NK-92 treated with Interleukin-12 subunit alpha and Interleukin-12 subunit beta, amount 100 ng/mL, for 24 hours (cell line): ENCODE data around the gene ARID3A.
"Not testable (repeated sequence)": the region's sequence is repeated elsewhere in the genome, so short reads cannot be mapped to it uniquely, and the experiment has no call there.

Source experiments
- DNase-seq: peaks from one replicate; lab custom pipeline; 2025; lab: John Stamatoyannopoulos, UW

The ARID3A gene

DNA sequence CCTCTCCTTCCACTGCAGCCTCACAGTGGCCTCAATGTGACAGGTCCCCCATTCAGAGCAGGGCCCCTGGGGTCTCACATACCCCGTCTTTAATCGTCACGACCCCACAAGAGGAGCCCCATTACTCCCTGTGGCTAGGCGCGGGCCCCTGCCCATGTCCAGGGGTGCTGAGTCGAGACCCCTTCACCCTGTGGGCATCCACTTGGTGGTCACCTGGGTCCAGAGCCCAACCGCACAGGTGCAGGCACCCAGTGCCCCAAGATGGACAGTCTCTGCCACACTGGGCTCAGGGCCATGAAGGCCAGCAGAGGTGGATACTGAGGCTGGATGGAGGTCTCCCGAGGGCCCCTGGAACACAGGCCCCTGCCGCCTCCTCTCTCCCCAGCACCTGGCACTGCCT is 92.1 kb downstream of the ARID3A start:
- no peak for DNase-seq

DNA sequence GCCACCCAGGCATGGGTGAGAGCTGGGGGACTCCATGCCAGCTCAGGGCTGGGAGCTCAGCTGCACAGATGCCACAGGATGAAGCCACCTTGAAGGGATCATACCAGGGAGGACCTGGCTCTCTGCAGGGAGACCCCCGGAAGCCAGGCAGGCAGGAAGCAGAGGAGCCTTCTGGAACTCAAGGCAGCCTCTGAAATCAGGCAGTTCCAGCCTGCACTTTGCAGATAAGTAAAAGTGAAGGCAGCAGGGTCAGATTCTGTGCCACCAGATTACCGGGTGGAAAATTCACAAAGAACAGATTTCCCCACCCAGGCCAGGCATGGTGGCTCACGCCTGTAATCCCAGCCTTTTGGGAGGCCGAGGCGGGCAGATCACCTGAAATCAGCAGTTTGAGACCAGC is 92.6 kb downstream of the ARID3A start:
- no peak for DNase-seq

DNA sequence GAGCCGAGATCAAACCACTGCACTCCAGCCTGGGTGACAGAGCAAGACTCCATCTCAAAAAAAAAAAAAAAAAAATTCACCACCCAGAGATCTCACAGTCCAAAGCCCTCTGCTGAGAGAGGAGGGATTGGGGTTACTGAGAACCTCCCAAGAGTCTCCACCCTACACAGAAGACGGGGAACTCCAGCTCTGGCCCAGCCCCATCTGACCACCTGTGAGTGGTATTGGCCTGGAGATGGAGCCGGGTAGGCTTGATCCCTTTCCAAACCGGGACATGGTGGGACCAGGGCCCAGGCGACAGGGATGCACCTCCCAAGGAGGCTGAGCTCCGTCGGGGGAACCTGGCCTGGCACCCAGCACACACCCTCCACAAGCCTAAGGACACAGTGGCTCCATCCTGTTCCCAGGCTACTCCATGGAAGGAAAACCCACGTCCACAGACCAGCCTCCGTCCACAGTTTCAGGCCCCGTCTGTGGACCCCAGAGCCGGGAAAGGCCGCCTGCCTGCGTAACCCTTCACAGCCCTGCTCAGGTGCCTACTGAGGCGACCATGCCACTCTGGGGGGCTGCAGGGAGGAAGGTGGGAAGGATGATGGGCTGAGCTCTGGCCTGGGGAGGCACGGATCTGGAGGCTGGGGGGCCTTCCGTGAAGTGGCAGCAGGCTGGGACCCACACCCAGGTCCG is 93.2 kb downstream of the ARID3A start:
- DNase-seq, result no peak

DNA sequence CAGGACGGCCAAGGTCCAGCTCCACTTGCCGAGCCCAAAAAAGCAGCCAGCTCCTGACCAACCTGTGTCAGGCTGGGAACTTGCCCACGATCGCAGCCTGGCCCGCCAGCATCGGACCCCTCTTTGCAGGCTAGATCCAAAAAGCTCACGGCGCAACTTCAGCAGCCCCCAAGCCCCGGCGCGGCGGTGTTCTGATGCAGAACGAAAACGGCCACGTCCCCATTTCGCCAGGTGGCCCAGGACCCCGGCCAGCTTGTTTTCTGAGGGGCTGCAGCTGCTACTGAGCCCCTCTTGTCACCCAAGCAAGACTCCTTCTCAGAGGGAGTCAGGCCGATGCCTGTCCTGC is 93.8 kb downstream of the ARID3A start:
- no peak for DNase-seq

DNA sequence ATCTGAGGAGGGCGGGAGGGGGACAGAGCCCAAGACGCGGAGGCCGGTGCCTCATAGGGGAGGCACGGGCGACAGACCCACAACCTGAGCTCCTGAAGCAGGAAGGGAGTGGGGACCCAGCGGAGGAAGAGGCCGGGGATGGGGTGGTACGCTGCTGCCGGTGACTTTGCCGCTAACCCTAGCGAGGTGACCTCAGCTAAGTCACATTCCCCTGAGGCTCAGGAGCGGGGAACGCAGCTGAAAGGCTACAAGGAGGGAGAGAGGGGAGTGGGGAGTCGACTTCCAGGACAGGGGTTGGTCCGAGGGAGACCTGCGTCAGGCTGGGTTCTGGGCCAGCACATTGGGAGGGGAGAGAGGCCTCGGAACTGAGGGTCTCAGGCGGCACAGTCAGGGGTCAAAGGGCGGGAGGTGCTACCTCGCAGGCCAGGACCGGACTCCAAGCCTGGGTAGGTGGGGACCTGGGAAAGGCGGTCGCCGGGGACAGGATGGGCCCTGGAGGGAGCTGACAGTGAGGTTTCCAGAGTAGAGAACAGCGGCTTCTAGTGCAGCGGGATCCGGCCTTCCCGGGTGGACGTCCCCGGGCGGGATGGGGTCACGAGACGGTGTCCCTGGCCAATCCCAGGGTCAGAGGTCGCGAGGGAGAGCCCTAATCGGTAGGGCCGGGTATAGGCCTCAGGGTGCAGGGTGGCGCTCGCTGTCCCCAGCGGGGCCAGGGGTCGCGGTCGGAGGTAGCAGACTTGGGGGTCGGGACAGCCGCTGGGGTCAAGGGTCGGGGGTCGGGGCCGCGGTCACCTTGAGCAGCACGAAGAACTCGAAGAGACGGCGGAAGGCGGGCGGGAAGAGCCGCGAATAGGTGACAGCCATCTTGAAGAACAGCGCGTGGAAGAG is 94.4 kb downstream of the ARID3A start:
- no peak for DNase-seq

DNA sequence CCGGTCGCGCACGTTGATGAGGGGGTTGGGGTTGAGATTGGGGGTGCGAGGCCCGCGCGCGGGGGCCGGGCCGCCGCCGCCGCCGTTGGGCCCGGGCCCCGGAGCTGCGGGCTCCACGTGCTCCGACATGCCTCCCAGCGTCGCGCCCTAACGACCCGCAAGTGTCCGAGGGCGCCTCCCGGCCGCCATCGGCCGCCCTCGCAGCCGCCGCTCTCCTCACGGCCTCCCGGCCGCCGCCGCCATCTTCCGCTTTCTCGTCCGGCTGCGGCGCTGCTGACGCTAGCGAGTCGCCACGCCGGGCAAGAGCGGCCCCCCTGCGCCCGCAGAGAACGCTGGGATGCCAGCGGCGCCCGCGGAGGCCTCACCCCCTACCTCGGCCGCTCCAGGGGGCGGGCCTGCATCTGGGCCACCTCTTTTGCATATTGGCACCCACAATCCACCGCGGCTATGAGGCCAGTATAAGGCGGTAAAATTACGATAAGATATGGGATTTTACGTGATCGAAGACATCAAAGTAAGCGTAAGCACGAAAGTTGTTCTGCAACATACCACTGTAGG is 95.1 kb downstream of the ARID3A start, which contains the start of gene TMEM259:
Gene TMEM259, minus strand, starts transcription at position 256 of the 558 bp plus-strand sequence. Its CDS starts 127 bp downstream, at position 129.
- peak; percentile 96 for DNase-seq

DNA sequence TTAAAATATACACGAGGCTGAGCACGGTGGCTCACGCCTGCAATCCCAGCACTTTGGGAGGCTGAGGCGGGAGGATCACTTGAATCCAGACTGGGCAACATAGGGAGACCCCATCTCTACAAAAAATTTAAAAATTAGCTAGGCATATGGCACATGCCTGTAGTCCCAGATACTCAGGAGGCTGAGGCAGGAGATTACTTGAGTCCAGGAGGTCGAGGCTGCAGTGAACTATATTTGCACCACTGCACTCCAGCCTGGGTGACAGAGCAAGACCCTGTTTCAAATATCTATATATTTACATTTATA is 98.0 kb downstream of the ARID3A start:
- DNase-seq, result not testable (repeated sequence)

DNA sequence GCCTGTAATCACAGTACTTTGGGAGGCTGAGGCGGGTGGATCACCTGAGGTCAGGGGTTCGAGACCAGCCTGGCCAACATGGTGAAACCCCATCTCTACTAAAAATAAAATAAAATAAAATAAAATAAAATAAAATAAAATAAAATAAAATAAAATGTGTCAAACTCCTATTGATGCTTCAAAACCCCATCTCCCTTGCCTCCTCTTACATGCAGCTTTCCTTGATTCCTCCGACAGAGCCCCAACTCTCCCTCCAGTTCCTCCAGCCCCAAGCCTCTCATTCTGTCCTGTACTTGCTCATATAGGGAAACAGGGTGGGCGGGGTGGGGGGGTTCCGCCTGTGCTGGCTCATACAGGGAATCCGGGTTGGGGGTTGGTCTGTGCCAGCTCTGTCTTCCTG is 99.2 kb downstream of the ARID3A start:
- not testable (repeated sequence) for DNase-seq
